ENCODE measurements around the gene ZFHX3. TPM values are rescaled to one million over a fixed set of nuclear protein-coding genes. Genes with fewer than 3 reads are reported as not detected.

ZFHX3 gene
- total RNA-seq, 1 donor from 2014 or later = 40.1 TPM

- H3K9me3 Mint-ChIP-seq = no peaks in the 10 kb centered on the region
- no peaks in the 10 kb centered on the region for H3K27me3 Mint-ChIP-seq (ENCODE audit: low read depth)
- H3K4me1 Mint-ChIP-seq = peaks cover 84% of the 10 kb centered on the region
- no peak for TF ChIP-seq CTCF (conservative IDR thresholded peaks at IDR 0.05)
- H3K4me3 Mint-ChIP-seq = peak overlapping the region; percentile 2
- no peaks in the 10 kb centered on the region for H3K36me3 Mint-ChIP-seq (ENCODE audit: low read depth)
- DNase-seq (ENCODE audit: low read depth, low spot score) = no peak
- peak overlapping the region; percentile 57 for H3K27ac Mint-ChIP-seq (ENCODE audit: unreplicated experiment)
These were observed 27.5 kb downstream of the ZFHX3 start for GRCh38 chr16:73020409-73020884.

GRCh38 chr16:73019457-73020362, 28.2 kb downstream of the ZFHX3 start:
- DNase-seq (ENCODE audit: low read depth, low spot score) = no peak
- Mint-ChIP-seq H3K4me3 (peak overlapping the region; percentile 2), H3K9me3 (no peaks in the 10 kb centered on the region), H3K4me1 (peaks cover 77% of the 10 kb centered on the region), H3K27me3 (ENCODE audit: low read depth) (no peaks in the 10 kb centered on the region), H3K36me3 (ENCODE audit: low read depth) (no peaks in the 10 kb centered on the region), H3K27ac (ENCODE audit: unreplicated experiment) (peak overlapping the region; percentile 92)
- no peak for TF ChIP-seq CTCF (conservative IDR thresholded peaks at IDR 0.05)

- Mint-ChIP-seq H3K9me3 (no peaks in the 10 kb centered on the region), H3K4me3 (peak overlapping the region; percentile 39)
These were observed 29.0 kb downstream of the ZFHX3 start for GRCh38 chr16:73018821-73019456.

GRCh38 chr16:73017321-73017720, 30.6 kb downstream of the ZFHX3 start:
- peaks cover 68% of the 10 kb centered on the region for H3K4me1 Mint-ChIP-seq
- TF ChIP-seq CTCF (conservative IDR thresholded peaks at IDR 0.05) = no peak
- H3K27ac Mint-ChIP-seq (ENCODE audit: unreplicated experiment) = peak overlapping the region; percentile 35
- H3K9me3 Mint-ChIP-seq = no peaks in the 10 kb centered on the region
- H3K27me3 Mint-ChIP-seq (ENCODE audit: low read depth) = no peaks in the 10 kb centered on the region
- no peaks in the 10 kb centered on the region for H3K36me3 Mint-ChIP-seq (ENCODE audit: low read depth)
- H3K4me3 Mint-ChIP-seq = no peak overlapping the region
- DNase-seq (ENCODE audit: low read depth, low spot score) = no peak

More at GRCh38 chr16:73018821-73019456, 29.0 kb downstream of the ZFHX3 start:
- no peak for DNase-seq (ENCODE audit: low read depth, low spot score)
- peak overlapping the region; percentile 92 for H3K27ac Mint-ChIP-seq (ENCODE audit: unreplicated experiment)
- no peak for TF ChIP-seq CTCF (conservative IDR thresholded peaks at IDR 0.05)
- H3K4me1 Mint-ChIP-seq = peaks cover 69% of the 10 kb centered on the region
- H3K36me3 Mint-ChIP-seq (ENCODE audit: low read depth) = no peaks in the 10 kb centered on the region
- no peaks in the 10 kb centered on the region for H3K27me3 Mint-ChIP-seq (ENCODE audit: low read depth)

- no peak for TF ChIP-seq CTCF (conservative IDR thresholded peaks at IDR 0.05)
- no peak for DNase-seq (ENCODE audit: low read depth, low spot score)
- H3K4me3 Mint-ChIP-seq = no peak overlapping the region
- no peaks in the 10 kb centered on the region for H3K27me3 Mint-ChIP-seq (ENCODE audit: low read depth)
- no peaks in the 10 kb centered on the region for H3K9me3 Mint-ChIP-seq
- H3K36me3 Mint-ChIP-seq (ENCODE audit: low read depth) = no peaks in the 10 kb centered on the region
- H3K4me1 Mint-ChIP-seq = peaks cover 69% of the 10 kb centered on the region
- no peak overlapping the region for H3K27ac Mint-ChIP-seq (ENCODE audit: unreplicated experiment)
These were observed 31.5 kb downstream of the ZFHX3 start for GRCh38 chr16:73016488-73016830.
